SJSA1 (cell line): ENCODE data around the gene SNX8. TPM values are rescaled to one million over a fixed set of nuclear protein-coding genes. Genes with fewer than 3 reads are reported as not detected.

Experiments used
- DNase-seq, 2 experiments: peaks; one replicate each; pipeline ENCODE4 v3.0.0-alpha.2; 2015 to 2020; ENCODE audit warnings: low spot score in 2 of 2, low read depth in 1 of 2
- H3K27ac ChIP-seq: fragments of 250-450 bp; sonication (Bioruptor Pico); 2 replicates; pipeline ENCODE4 v1.5.1; 2020; ENCODE audit warnings: mild to moderate bottlenecking, moderate library complexity
- H3K27me3 ChIP-seq: fragments of 250-450 bp; sonication (Bioruptor Pico); replicated peaks from 2 replicates; pipeline ENCODE4 v1.5.1; 2020; ENCODE audit warnings: mild to moderate bottlenecking, moderate library complexity
- H3K36me3 ChIP-seq: fragments of 250-450 bp; sonication (Bioruptor Pico); 2 replicates; pipeline ENCODE4 v1.5.1; 2020; ENCODE audit warnings: mild to moderate bottlenecking
- H3K4me1 ChIP-seq: fragments of 250-450 bp; sonication (Bioruptor Pico); replicated peaks from 2 replicates; pipeline ENCODE4 v1.6.1; 2021; ENCODE audit warnings: mild to moderate bottlenecking
- H3K4me3 ChIP-seq: fragments of 250-450 bp; sonication (Bioruptor Pico); 2 replicates; pipeline ENCODE4 v1.5.1; 2020; ENCODE audit warnings: mild to moderate bottlenecking
- H3K9me3 ChIP-seq: fragments of 250-450 bp; sonication (Bioruptor Pico); replicated peaks from 2 replicates; pipeline ENCODE4 v1.5.1; 2020; ENCODE audit warnings: mild to moderate bottlenecking
- total RNA-seq: library from RNA; depleted of rRNA; stranded (reverse); fragments of >200 nt; shearing (Covaris generic); gene quantifications from 2 replicates; pipeline ENCODE4 v1.2.3, GENCODE V29; 2014

SNX8 gene
- total RNA-seq, 1 experiment from 2014 or later, result 12.2 TPM

GRCh38 chr7:2247141-2247995, 66.9 kb downstream of the SNX8 start:
- Histone ChIP-seq H3K4me3 (no peak overlapping the region), H3K4me1 (peaks cover 36% of the 10 kb centered on the region), H3K36me3 (peaks cover 14% of the 10 kb centered on the region), H3K27ac (no peak overlapping the region), H3K27me3 (no peaks in the 10 kb centered on the region), H3K9me3 (0 out of 2 replicates have a peak, but pooled peaks cover 3% of the 10 kb centered on the region)
- DNase-seq, result no peak

GRCh38 chr7:2245883-2246675, 68.2 kb downstream of the SNX8 start:
- Histone ChIP-seq H3K4me1 (peaks cover 40% of the 10 kb centered on the region), H3K9me3 (0 out of 2 replicates have a peak, but pooled peaks cover 3% of the 10 kb centered on the region), H3K27me3 (no peaks in the 10 kb centered on the region), H3K36me3 (peaks cover 17% of the 10 kb centered on the region), H3K4me3 (no peak overlapping the region), H3K27ac (no peak overlapping the region)
- no peak for DNase-seq

- H3K27ac ChIP-seq, result no peak overlapping the region
- H3K27me3 ChIP-seq, result no peaks in the 10 kb centered on the region
- no peak for DNase-seq
- H3K4me3 ChIP-seq, result no peak overlapping the region
- no peaks in the 10 kb centered on the region for H3K9me3 ChIP-seq
- peaks cover 16% of the 10 kb centered on the region for H3K36me3 ChIP-seq
- peaks cover 32% of the 10 kb centered on the region for H3K4me1 ChIP-seq
Observed at GRCh38 chr7:2244404-2244995, 69.7 kb downstream of the SNX8 start.

GRCh38 chr7:2243458-2243857, 70.8 kb downstream of the SNX8 start:
- H3K4me1 ChIP-seq, result peaks cover 22% of the 10 kb centered on the region
- 0 out of 2 replicates have a peak overlapping the region, but pooled peaks have one; percentile 92 for H3K4me3 ChIP-seq
- no peak for DNase-seq
- H3K9me3 ChIP-seq, result no peaks in the 10 kb centered on the region
- no peak overlapping the region for H3K27ac ChIP-seq
- peaks cover 23% of the 10 kb centered on the region for H3K36me3 ChIP-seq
- H3K27me3 ChIP-seq, result no peaks in the 10 kb centered on the region

- Histone ChIP-seq H3K36me3 (peaks cover 30% of the 10 kb centered on the region), H3K27ac (peak overlapping the region; percentile 41), H3K4me3 (peak overlapping the region; percentile 92), H3K4me1 (peaks cover 17% of the 10 kb centered on the region), H3K27me3 (no peaks in the 10 kb centered on the region), H3K9me3 (no peaks in the 10 kb centered on the region)
- peak in 1 of 2 experiments; percentile 65 for DNase-seq
Observed at GRCh38 chr7:2242541-2243429, 71.5 kb downstream of the SNX8 start.

- no peaks in the 10 kb centered on the region for H3K27me3 ChIP-seq
- H3K4me1 ChIP-seq, result peaks cover 17% of the 10 kb centered on the region
- H3K27ac ChIP-seq, result peak within 1 kb of the TSS; percentile 41
- DNase-seq, result peak; percentile 79 to 84
- H3K9me3 ChIP-seq, result no peaks in the 10 kb centered on the region
- peak within 1 kb of the TSS; percentile 92 for H3K4me3 ChIP-seq
- peaks cover 39% of the 10 kb centered on the region for H3K36me3 ChIP-seq
Observed at GRCh38 chr7:2241580-2242540, 72.4 kb downstream of the SNX8 start, which contains the start of the genes MRM2 and NUDT1. Gene MRM2, minus strand, starts transcription at chr7:2242205. Its CDS starts 36 bp downstream, at chr7:2242169. Gene NUDT1, plus strand, starts transcription at chr7:2242226. Its CDS starts 2,349 bp downstream, at chr7:2244575.

GRCh38 chr7:2239242-2239641, 75.0 kb downstream of the SNX8 start:
- Histone ChIP-seq H3K4me3 (no peak overlapping the region), H3K27me3 (no peaks in the 10 kb centered on the region), H3K27ac (no peak overlapping the region), H3K9me3 (no peaks in the 10 kb centered on the region), H3K36me3 (peaks cover 65% of the 10 kb centered on the region), H3K4me1 (peaks cover 19% of the 10 kb centered on the region)
- no peak for DNase-seq

- Histone ChIP-seq H3K4me1 (peaks cover 13% of the 10 kb centered on the region), H3K27me3 (no peaks in the 10 kb centered on the region), H3K4me3 (no peak overlapping the region), H3K9me3 (no peaks in the 10 kb centered on the region), H3K27ac (no peak overlapping the region), H3K36me3 (peaks cover 72% of the 10 kb centered on the region)
- no peak for DNase-seq
Observed at GRCh38 chr7:2237109-2237602, 77.1 kb downstream of the SNX8 start.

GRCh38 chr7:2233926-2234325, 80.3 kb downstream of the SNX8 start:
- Histone ChIP-seq H3K27ac (no peak overlapping the region), H3K36me3 (peaks cover 72% of the 10 kb centered on the region), H3K27me3 (no peaks in the 10 kb centered on the region), H3K4me1 (peaks cover 14% of the 10 kb centered on the region), H3K4me3 (no peak overlapping the region), H3K9me3 (no peaks in the 10 kb centered on the region)
- no peak for DNase-seq

GRCh38 chr7:2232766-2233520, 81.3 kb downstream of the SNX8 start, which contains the start of gene MAD1L1:
Gene MAD1L1, minus strand, starts transcription at chr7:2232945. Its CDS starts 2,812 bp downstream, at chr7:2230133.
- DNase-seq, result peak; percentile 88 to 92
- Histone ChIP-seq H3K9me3 (no peaks in the 10 kb centered on the region), H3K4me3 (peak within 1 kb of the TSS; percentile 73), H3K27me3 (no peaks in the 10 kb centered on the region), H3K4me1 (peaks cover 14% of the 10 kb centered on the region), H3K36me3 (peaks cover 73% of the 10 kb centered on the region), H3K27ac (peak within 1 kb of the TSS; percentile 39)

- Histone ChIP-seq H3K9me3 (no peaks in the 10 kb centered on the region), H3K4me3 (peak overlapping the region; percentile 73), H3K27ac (peak overlapping the region; percentile 39), H3K27me3 (no peaks in the 10 kb centered on the region), H3K36me3 (peaks cover 68% of the 10 kb centered on the region), H3K4me1 (peaks cover 14% of the 10 kb centered on the region)
- DNase-seq, result peak in 1 of 2 experiments; percentile 33
Observed at GRCh38 chr7:2231992-2232765, 82.1 kb downstream of the SNX8 start.
